GM19372 (cell line): ENCODE results near the gene MYO6.

Experiments
- ATAC-seq: cut with Tn5 transposase; IDR thresholded peaks from one replicate; pipeline ENCODE4 v1.9.1; 2021; ENCODE audit warnings: mild to moderate bottlenecking, low read depth, moderate library complexity; ENCODE audit not compliant: unreplicated experiment

The MYO6 gene

GRCh38 chr6:75762063-75762462 is 13.0 kb downstream of the MYO6 start:
- ATAC-seq, result no peak

DNA sequence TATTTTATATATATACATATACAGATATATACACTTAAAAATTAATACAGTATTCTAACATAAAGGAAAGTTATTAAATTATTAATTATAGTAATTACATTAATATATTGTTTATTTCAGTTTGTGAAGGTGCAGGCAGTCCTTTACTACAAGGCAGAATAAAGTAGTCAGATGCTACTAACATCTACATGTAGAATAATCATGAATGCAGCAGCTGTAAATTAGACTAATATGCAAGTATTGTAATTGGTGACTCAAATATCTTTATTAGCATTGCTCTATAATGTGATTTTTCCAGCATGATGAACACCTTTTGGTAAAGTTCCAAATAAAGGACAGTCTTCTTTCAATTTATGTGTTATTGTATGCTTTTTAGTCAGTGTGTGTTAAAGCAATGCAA is 17.3 kb downstream of the MYO6 start:
- no peak for ATAC-seq

DNA sequence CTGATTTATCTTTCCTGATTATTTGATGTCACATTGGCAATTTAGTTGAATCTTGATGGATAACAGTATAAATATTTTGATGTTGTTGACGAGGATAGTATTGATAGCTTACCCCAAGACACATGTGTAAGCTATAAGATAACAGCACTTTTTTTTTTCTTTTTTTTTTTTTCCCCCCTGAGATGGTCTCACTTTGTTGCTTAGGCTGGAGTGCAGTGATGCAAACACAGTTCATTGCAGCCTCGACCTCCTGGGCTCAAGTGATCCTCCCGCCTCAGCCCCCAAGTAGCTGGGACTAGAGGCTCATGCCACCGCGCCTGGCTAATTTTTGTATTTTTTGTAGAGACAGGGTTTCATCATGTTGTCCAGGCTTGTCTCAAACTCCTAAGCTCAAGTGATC is 21.8 kb downstream of the MYO6 start:
- ATAC-seq, result no peak

DNA sequence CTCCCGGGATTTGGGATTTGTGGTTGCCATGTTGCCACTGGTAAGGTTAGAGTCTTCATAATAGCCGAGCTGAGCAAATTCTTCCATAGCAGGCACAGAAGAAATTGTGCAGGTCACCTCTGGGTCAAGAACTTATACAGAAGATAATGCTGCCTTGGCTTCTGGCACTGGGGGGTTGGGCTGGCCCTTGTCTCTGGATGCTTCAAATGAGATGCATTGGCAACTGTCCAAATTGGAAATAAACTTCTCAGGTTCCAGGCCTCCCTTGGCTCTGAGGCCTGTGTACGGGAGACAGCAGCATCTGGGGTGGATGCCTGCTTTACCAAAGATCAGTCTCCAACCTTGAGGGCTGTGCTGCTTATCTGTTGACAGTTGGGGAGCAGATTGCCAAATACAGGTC is 26.2 kb downstream of the MYO6 start:
- no peak for ATAC-seq

GRCh38 chr6:75776461-75776860 is 27.4 kb downstream of the MYO6 start:
- no peak for ATAC-seq

DNA sequence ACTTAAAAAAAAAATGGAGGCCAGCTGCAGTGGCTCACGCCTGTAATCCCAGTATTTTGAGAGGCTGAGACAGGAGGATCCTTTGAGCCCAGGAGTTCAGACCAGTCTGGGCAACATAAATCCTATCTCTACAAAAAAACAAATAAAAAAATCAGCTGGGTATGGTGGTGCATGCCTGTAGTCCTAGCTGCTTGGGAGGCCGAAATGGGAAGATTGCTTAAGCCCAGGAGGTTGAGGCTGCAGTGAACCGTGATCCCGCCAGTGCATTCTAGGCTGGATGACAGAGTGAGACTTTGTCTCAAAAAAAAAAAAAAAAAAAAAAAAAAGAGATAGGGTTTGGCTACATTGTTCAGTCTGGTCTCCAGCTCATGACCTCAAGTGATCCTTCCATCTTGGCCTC is 29.7 kb downstream of the MYO6 start:
- ATAC-seq, result no peak

DNA sequence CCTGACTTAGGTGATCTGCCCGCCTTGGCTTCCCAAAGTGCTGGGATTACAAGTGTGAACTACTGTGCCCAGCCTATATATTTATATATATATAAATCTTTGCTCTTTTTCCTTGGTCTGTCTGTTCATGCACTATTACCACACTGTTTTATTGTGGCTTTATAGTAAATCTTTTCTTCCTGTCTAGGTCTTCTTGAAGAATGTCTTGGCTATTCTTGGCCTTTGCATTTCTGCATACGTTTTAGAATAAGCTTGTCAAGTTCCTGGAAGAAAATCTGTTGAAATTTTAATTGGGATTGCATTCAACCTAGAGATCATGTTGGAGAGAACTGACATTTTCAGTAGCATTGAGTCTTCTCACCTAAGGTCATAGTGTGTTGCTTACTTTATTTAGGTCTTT is 37.1 kb downstream of the MYO6 start:
- no peak for ATAC-seq

DNA sequence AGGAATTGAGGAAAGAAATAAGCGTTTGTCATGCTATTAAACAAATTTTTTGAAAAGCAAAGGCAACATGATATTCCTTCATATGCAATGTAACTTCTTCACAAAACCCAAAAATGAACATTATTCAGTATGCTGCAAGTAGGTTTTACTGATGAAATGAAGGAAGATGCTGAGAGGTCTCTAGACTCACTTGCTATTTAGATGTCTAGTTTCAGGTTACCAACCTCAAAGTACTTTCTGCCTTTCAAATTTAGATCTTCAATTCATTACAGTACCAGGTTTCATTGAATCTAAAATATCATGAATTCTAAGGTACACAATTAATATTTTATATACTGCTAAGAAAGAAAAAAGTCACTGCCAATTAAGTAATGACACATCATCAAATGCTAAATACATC is 39.9 kb downstream of the MYO6 start:
- no peak for ATAC-seq

GRCh38 chr6:75791881-75792280 is 42.8 kb downstream of the MYO6 start:
- ATAC-seq, result no peak

- ATAC-seq, result no peak
Observed at GRCh38 chr6:75794351-75794846, 45.4 kb downstream of the MYO6 start.

- ATAC-seq, result no peak
Observed at GRCh38 chr6:75794954-75795739, 46.1 kb downstream of the MYO6 start.

DNA sequence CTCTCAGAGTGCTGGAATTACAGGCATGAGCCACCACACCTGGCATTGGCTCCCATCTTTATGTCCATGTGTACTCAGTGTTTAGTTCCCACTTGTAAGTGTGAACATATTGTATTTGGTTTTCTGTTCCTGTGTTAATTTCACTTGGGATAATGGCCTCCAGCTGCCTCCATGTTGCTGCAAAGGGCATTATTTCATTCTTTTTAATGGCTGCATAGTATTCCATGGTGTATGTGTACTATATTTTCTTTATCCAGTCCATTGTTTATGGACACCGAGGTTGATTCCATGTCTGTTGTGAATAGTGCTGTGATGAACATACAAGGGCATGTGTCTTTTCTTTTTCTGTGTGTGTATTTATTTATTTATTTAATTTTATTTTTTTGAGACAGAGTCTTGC is 47.7 kb downstream of the MYO6 start:
- ATAC-seq, result no peak

- ATAC-seq, result no peak
Observed at GRCh38 chr6:75800133-75800532, 51.1 kb downstream of the MYO6 start.

GRCh38 chr6:75800708-75801505 is 51.9 kb downstream of the MYO6 start:
- no peak for ATAC-seq

DNA sequence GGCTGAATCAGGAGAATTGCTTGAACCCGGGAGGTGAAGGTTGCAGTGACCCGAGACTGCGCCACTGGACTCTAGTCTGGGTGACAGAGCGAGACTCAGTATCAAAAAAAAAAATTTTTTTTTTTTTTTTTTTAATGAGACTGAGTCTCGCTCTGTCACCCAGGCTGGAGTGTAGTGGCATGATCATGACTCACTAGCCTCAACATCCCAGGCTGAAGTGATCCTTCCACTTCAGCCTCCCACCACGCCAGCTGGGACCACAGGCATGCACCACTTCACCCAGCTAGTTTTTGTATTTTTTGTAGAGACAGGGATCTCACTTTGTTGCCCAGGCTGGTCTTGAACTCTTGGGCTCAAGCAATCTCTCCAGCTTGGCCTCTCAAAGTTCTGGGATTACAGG is 53.3 kb downstream of the MYO6 start:
- no peak for ATAC-seq

GRCh38 chr6:75808507-75808906 is 59.5 kb downstream of the MYO6 start:
- ATAC-seq, result no peak

DNA sequence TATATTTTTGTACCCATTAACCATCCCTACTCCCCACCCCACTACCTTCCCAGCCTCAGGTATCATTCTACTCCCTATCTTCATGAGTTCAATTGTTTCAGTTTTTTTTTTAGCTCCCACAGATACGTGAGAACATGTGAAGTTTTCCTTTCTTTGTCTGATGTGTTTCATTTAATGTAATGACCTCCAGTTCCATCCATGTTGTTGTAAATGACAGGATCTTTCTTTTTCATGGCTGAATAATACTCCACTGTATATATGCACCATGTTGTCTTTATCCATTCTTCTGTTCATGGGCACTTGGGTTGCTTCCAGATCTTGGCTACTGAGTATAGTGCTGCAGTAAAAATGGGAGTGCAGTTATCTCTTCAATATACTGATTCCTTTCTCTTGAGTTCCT is 63.5 kb downstream of the MYO6 start:
- no peak for ATAC-seq

GRCh38 chr6:75813476-75814250 is 64.6 kb downstream of the MYO6 start:
- ATAC-seq, result no peak

DNA sequence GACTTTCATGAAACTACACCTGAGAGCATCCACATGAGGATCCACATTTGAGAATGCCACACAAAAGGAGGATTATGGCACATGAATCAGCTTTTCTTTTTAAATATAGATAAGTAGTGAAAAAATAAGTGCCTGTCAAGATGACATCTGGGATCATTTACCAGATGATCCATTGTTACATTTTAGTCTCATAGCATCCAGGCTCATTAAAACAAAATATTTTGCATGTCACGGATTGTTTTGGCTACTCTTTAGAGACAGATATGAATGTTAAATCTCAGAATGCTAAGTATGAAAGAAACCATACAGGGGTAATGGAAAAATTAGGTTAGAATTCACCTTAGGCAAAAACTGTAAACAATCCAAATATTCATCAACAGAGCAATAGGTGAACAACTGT is 66.7 kb downstream of the MYO6 start:
- ATAC-seq, result no peak

DNA sequence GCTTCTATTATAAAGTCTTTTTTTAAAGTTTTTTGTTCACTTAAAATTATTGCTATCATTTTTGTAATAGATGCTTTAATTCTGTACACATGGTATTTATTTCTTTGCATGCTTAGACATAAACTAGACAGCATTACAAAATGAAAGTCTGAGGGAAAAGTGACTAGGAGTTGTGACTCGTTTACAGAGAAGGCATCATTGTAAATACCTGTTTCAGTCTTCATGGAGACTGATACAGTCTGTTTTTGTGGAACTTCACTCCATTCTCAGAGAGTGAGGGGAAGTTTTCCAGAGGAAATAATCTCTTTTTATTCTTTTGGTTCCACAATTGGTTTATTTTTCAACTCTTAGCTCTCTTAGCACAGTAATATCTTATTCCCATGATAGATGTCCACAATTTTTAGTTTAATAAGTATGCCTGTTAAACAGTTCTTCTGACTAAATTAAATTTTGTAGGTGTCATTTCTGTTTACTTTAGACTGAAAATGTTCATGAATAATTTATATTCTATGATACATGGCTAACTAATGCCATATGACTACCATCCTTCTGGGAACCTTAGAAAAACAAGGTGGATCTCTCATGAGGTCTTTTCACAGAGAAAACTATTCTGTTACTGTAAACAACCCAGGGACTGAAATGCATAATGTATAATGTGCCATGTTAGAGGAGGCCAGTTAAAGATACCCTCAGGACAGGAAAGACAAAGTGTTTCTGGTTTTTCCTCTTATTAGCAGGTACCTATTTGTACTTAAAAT is 69.2 kb downstream of the MYO6 start:
- ATAC-seq, result no peak
